HG03571 (cell line): Measurements from ENCODE around the gene MUC20.
"Not testable (repeated sequence)": the region's sequence is repeated elsewhere in the genome, so short reads cannot be mapped to it uniquely, and the experiment has no call there.

Experiments used
- ATAC-seq: cut with Tn5 transposase; IDR thresholded peaks from one replicate; pipeline ENCODE4 v1.9.1; 2021; ENCODE audit not compliant: unreplicated experiment

The MUC20 gene

GRCh38 chr3:195710126-195710905 is 10.5 kb upstream of the MUC20 start:
- not testable (repeated sequence) for ATAC-seq

GRCh38 chr3:195711091-195711812 is 9.5 kb upstream of the MUC20 start:
- not testable (repeated sequence) for ATAC-seq

GRCh38 chr3:195711813-195712534 is 8.8 kb upstream of the MUC20 start:
- ATAC-seq, result no peak

- ATAC-seq, result not testable (repeated sequence)
These were observed 8.3 kb upstream of the MUC20 start for GRCh38 chr3:195712535-195712910.

GRCh38 chr3:195713150-195713549 is 7.6 kb upstream of the MUC20 start:
- not testable (repeated sequence) for ATAC-seq

- ATAC-seq, result no peak
These were observed 6.3 kb upstream of the MUC20 start for GRCh38 chr3:195714380-195715011.

GRCh38 chr3:195715134-195715533 is 5.6 kb upstream of the MUC20 start:
- ATAC-seq, result no peak

GRCh38 chr3:195715583-195716266 is 5.1 kb upstream of the MUC20 start:
- no peak for ATAC-seq

GRCh38 chr3:195717416-195717815 is 3.4 kb upstream of the MUC20 start:
- no peak for ATAC-seq

- ATAC-seq, result no peak
These were observed 2.8 kb upstream of the MUC20 start for GRCh38 chr3:195717852-195718476.

- no peak for ATAC-seq
These were observed 2.2 kb upstream of the MUC20 start for GRCh38 chr3:195718477-195718984.

GRCh38 chr3:195719514-195720254 is 1.1 kb upstream of the MUC20 start:
- ATAC-seq, result not testable (repeated sequence)

- ATAC-seq, result not testable (repeated sequence)
These were observed 1.6 kb downstream of the MUC20 start for GRCh38 chr3:195722139-195722995.

- not testable (repeated sequence) for ATAC-seq
These were observed 2.2 kb downstream of the MUC20 start for GRCh38 chr3:195722996-195723345.

GRCh38 chr3:195724363-195724762 is 3.6 kb downstream of the MUC20 start:
- not testable (repeated sequence) for ATAC-seq

GRCh38 chr3:195725916-195726740 is 5.3 kb downstream of the MUC20 start:
- ATAC-seq, result not testable (repeated sequence)

- no peak for ATAC-seq
These were observed 6.9 kb downstream of the MUC20 start for GRCh38 chr3:195727606-195728195.
